RWPE2 (cell line): ENCODE data around the gene FGF19.

Experiments used
- ATAC-seq: fragments of 200-7000 bp; cut with Tn5 transposase; 3 replicates; pipeline ENCODE4 v1.9.1; 2021; ENCODE audit warnings: low read depth
- DNase-seq: peaks from one replicate; pipeline ENCODE4 v3.0.0-alpha.2; 2020; ENCODE audit warnings: low spot score
- H3K27ac ChIP-seq: fragments of 450-650 bp; 2 replicates; pipeline ENCODE4 v1.5.1; 2017; ENCODE audit warnings: mild to moderate bottlenecking; ENCODE audit not compliant: poor library complexity, severe bottlenecking
- H3K27me3 ChIP-seq: fragments of 250-450 bp; sonication (Bioruptor Pico); 2 replicates; pipeline ENCODE4 v1.5.1; 2021; ENCODE audit warnings: mild to moderate bottlenecking, moderate library complexity; ENCODE audit not compliant: insufficient read depth, poor library complexity, severe bottlenecking
- H3K36me3 ChIP-seq: fragments of 250-450 bp; sonication (Bioruptor Pico); 2 replicates; pipeline ENCODE4 v1.5.1; 2020; ENCODE audit warnings: low read depth, mild to moderate bottlenecking, moderate library complexity
- H3K4me1 ChIP-seq: fragments of 250-450 bp; sonication (Bioruptor Pico); 2 replicates; pipeline ENCODE4 v1.5.1; 2021; ENCODE audit warnings: mild to moderate bottlenecking, moderate library complexity; ENCODE audit not compliant: insufficient read depth, poor library complexity, severe bottlenecking
- H3K4me3 ChIP-seq: fragments of 250-450 bp; sonication (Bioruptor Pico); 2 replicates; pipeline ENCODE4 v1.5.1; 2021; ENCODE audit warnings: mild to moderate bottlenecking, moderate library complexity; ENCODE audit not compliant: severe bottlenecking
- H3K9me3 ChIP-seq: fragments of 250-450 bp; sonication (Bioruptor Pico); 2 replicates; pipeline ENCODE4 v1.5.1; 2021; ENCODE audit warnings: mild to moderate bottlenecking, moderate library complexity; ENCODE audit not compliant: severe bottlenecking
- TF ChIP-seq, protein P1 (sequence below): fragments of 450-650 bp; IDR thresholded peaks from one replicate; pipeline ENCODE4 v1.5.1; 2017; ENCODE audit warnings: mild to moderate bottlenecking, moderate library complexity; ENCODE audit not compliant: poor library complexity, severe bottlenecking

The FGF19 gene

GRCh38 chr11:69716891-69717747, 13.3 kb upstream of the FGF19 start:
- H3K27ac ChIP-seq, result no peak overlapping the region
- no peak overlapping the region for H3K4me3 ChIP-seq
- no peaks in the 10 kb centered on the region for H3K4me1 ChIP-seq
- H3K36me3 ChIP-seq, result no peaks in the 10 kb centered on the region
- ATAC-seq (no peak), DNase-seq (no peak)
- H3K27me3 ChIP-seq, result peaks cover 9% of the 10 kb centered on the region
- TF ChIP-seq, protein P1, sequence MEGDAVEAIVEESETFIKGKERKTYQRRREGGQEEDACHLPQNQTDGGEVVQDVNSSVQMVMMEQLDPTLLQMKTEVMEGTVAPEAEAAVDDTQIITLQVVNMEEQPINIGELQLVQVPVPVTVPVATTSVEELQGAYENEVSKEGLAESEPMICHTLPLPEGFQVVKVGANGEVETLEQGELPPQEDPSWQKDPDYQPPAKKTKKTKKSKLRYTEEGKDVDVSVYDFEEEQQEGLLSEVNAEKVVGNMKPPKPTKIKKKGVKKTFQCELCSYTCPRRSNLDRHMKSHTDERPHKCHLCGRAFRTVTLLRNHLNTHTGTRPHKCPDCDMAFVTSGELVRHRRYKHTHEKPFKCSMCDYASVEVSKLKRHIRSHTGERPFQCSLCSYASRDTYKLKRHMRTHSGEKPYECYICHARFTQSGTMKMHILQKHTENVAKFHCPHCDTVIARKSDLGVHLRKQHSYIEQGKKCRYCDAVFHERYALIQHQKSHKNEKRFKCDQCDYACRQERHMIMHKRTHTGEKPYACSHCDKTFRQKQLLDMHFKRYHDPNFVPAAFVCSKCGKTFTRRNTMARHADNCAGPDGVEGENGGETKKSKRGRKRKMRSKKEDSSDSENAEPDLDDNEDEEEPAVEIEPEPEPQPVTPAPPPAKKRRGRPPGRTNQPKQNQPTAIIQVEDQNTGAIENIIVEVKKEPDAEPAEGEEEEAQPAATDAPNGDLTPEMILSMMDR, result no peak
- no peaks in the 10 kb centered on the region for H3K9me3 ChIP-seq

GRCh38 chr11:69716099-69716498, 12.3 kb upstream of the FGF19 start:
- H3K4me1 ChIP-seq, result no peaks in the 10 kb centered on the region

GRCh38 chr11:69715446-69715845, 11.6 kb upstream of the FGF19 start:
- H3K27ac ChIP-seq, result no peak overlapping the region
- H3K36me3 ChIP-seq, result no peaks in the 10 kb centered on the region
- H3K4me3 ChIP-seq, result no peak overlapping the region
- no peaks in the 10 kb centered on the region for H3K4me1 ChIP-seq
- no peaks in the 10 kb centered on the region for H3K9me3 ChIP-seq
- ATAC-seq (no peak), DNase-seq (no peak)
- TF ChIP-seq, protein P1, result no peak
- H3K27me3 ChIP-seq, result peaks cover 9% of the 10 kb centered on the region

More at GRCh38 chr11:69716099-69716498, 12.3 kb upstream of the FGF19 start:
- Histone ChIP-seq H3K27ac (no peak overlapping the region), H3K9me3 (no peaks in the 10 kb centered on the region), H3K27me3 (peaks cover 9% of the 10 kb centered on the region), H3K36me3 (no peaks in the 10 kb centered on the region), H3K4me3 (no peak overlapping the region)
- DNase-seq (no peak), ATAC-seq (no peak)
- TF ChIP-seq, protein P1, result no peak

DNA sequence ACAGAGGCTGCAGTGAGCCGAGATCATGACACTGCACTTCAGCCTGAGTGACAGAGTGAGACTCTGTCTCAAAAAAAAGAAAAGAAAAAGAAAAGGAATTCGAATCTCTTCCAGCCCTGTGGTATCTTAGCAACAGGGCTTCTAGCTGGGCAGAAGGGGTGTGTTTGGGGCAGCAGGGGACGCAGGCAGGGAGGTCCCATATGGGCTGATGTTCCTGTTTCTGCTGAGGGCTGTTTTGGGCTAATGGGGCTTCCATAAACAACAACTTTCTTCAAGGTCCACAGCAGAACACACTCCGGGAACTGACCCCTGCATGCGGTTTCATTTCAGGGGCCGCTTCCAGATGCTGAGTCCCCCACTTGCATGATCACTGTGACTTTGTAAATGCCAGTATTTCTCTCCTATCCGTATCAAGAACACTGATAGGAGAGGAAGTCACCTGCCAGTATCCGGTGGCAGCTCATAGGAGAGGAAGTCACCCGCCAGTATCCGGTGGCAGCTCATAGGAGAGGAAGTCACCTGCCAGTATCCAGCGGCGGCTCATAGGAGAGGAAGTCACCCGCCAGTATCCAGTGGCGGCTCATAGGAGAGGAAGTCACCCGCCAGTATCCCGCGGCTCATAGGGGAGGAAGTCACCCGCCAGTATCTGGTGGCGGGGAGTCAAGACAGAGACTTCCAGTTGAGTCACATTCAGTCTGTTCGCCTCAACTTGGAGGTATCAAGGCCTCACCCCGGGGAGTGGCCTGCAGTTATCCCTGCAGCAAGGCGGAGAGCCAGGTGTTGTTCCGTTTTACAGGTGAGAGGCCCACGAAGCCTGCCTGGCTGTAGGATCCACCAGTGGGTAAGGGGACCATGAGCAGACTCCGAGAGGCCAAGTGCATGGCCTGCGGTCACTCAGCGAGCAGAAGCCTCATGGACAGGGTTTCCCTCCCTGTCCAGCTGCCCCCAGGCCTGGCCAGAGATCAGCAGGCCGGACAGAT, 8.3 kb upstream of the FGF19 start:
- H3K36me3 ChIP-seq, result no peaks in the 10 kb centered on the region
- H3K9me3 ChIP-seq, result no peaks in the 10 kb centered on the region
- no peak overlapping the region for H3K27ac ChIP-seq
- ATAC-seq (no peak), DNase-seq (no peak)
- TF ChIP-seq, protein P1, result no peak
- H3K4me1 ChIP-seq, result peaks cover 3% of the 10 kb centered on the region
- H3K27me3 ChIP-seq, result no peaks in the 10 kb centered on the region
- no peak overlapping the region for H3K4me3 ChIP-seq
